Measurements from ENCODE around the gene TNNT2. TPM values are rescaled to one million over a fixed set of nuclear protein-coding genes. Genes with fewer than 3 reads are reported as not detected.
A peak's percentile ranks its signal among the peaks of the same experiment; 100 is the strongest.

The TNNT2 gene
- total RNA-seq, 1 experiment from 2014 or later: not detected

DNA sequence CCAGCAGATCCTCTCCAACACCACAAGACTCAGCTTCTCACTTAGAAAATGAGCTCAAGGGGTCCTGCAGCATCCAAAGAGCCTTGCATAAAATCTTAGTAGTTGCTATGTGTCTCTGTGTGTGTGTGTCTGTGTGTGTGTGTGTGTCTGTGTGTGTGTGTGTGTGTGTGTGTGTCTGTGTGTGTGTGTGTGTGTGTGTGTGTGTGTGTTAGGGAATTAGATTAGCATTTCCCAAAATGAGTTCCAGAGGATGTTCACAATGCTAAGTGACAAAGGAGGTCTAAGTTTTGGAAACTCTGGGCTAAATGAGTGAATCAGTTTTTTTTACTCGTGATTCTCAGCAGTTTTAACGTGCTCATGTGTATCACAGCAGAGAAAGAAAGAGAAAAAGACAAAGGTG lies 30.5 kb downstream of the TNNT2 start:
- CTCF ChIA-PET: interaction anchor here (0.6 to 1.7 kb wide), 9 partner anchors 12 to 393 kb away, joined by 3 to 10 read pairs (median 3); no protein-coding TSS in a partner anchor
- peaks cover 2% of the 10 kb centered on the region; the same call in 1 of the 2 replicates for H3K27me3 ChIP-seq (ENCODE audit: control insufficient read depth, insufficient read depth, low read length)
- in situ Hi-C loops (cut with HindIII; ENCODE audit: low pct_unique_long_range_greater_than_20kb, low sequenced_read_pairs) (no loop called here), intact Hi-C loops (cut with micrococcal nuclease; ENCODE audit: unreplicated experiment) (loop anchor here (5.0 kb wide), 1 partner anchor 95 kb away; no protein-coding TSS in a partner anchor)
- H3K9me3 ChIP-seq (ENCODE audit: control insufficient read depth, insufficient read depth, low read depth, low read length): no peaks in the 10 kb centered on the region
- POLR2A ChIA-PET: interaction anchor here (0.6 kb wide), 2 partner anchors 44 to 63 kb away, joined by 4 to 5 read pairs; no protein-coding TSS in a partner anchor
- BruUV-seq (replicated peaks): no TSS peak
- H3K4me1 ChIP-seq (ENCODE audit: control insufficient read depth, insufficient read depth, low read length): no peaks in the 10 kb centered on the region
- H3K36me3 ChIP-seq (ENCODE audit: control insufficient read depth, insufficient read depth, low read length): no peaks in the 10 kb centered on the region
- no peak overlapping the region for H3K27ac ChIP-seq (ENCODE audit: low read length)
- ATAC-seq (no peak), DNase-seq (ENCODE audit: low read depth, low spot score) (no peak)
- H3K4me3 ChIP-seq (ENCODE audit: low read depth in 2 of 2, low read length in 2 of 2): no peak overlapping the region
- TF ChIP-seq, protein P1, sequence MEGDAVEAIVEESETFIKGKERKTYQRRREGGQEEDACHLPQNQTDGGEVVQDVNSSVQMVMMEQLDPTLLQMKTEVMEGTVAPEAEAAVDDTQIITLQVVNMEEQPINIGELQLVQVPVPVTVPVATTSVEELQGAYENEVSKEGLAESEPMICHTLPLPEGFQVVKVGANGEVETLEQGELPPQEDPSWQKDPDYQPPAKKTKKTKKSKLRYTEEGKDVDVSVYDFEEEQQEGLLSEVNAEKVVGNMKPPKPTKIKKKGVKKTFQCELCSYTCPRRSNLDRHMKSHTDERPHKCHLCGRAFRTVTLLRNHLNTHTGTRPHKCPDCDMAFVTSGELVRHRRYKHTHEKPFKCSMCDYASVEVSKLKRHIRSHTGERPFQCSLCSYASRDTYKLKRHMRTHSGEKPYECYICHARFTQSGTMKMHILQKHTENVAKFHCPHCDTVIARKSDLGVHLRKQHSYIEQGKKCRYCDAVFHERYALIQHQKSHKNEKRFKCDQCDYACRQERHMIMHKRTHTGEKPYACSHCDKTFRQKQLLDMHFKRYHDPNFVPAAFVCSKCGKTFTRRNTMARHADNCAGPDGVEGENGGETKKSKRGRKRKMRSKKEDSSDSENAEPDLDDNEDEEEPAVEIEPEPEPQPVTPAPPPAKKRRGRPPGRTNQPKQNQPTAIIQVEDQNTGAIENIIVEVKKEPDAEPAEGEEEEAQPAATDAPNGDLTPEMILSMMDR (IDR thresholded peaks at IDR 0.05): peak; percentile 45; the same call in 1 of the 2 replicates
- TF ChIP-seq, protein P2, sequence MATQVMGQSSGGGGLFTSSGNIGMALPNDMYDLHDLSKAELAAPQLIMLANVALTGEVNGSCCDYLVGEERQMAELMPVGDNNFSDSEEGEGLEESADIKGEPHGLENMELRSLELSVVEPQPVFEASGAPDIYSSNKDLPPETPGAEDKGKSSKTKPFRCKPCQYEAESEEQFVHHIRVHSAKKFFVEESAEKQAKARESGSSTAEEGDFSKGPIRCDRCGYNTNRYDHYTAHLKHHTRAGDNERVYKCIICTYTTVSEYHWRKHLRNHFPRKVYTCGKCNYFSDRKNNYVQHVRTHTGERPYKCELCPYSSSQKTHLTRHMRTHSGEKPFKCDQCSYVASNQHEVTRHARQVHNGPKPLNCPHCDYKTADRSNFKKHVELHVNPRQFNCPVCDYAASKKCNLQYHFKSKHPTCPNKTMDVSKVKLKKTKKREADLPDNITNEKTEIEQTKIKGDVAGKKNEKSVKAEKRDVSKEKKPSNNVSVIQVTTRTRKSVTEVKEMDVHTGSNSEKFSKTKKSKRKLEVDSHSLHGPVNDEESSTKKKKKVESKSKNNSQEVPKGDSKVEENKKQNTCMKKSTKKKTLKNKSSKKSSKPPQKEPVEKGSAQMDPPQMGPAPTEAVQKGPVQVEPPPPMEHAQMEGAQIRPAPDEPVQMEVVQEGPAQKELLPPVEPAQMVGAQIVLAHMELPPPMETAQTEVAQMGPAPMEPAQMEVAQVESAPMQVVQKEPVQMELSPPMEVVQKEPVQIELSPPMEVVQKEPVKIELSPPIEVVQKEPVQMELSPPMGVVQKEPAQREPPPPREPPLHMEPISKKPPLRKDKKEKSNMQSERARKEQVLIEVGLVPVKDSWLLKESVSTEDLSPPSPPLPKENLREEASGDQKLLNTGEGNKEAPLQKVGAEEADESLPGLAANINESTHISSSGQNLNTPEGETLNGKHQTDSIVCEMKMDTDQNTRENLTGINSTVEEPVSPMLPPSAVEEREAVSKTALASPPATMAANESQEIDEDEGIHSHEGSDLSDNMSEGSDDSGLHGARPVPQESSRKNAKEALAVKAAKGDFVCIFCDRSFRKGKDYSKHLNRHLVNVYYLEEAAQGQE (IDR thresholded peaks at IDR 0.05; ENCODE audit: insufficient read depth in 1 of 2, low read depth in 2 of 2, low read length in 1 of 2): no peak

- peaks cover 5% of the 10 kb centered on the region; the same call in 1 of the 2 replicates for H3K27me3 ChIP-seq (ENCODE audit: control insufficient read depth, insufficient read depth, low read length)
- no peak overlapping the region for H3K27ac ChIP-seq (ENCODE audit: low read length)
- no peaks in the 10 kb centered on the region for H3K9me3 ChIP-seq (ENCODE audit: control insufficient read depth, insufficient read depth, low read depth, low read length)
- ChIA-PET POLR2A (interaction anchor here (0.6 kb wide), 2 partner anchors 45 to 63 kb away, joined by 4 to 5 read pairs; no protein-coding TSS in a partner anchor), CTCF (interaction anchor here (0.6 to 1.7 kb wide), 8 partner anchors 11 to 394 kb away, joined by 3 to 10 read pairs (median 3); no protein-coding TSS in a partner anchor)
- in situ Hi-C loops (cut with HindIII; ENCODE audit: low pct_unique_long_range_greater_than_20kb, low sequenced_read_pairs) (no loop called here), intact Hi-C loops (cut with micrococcal nuclease; ENCODE audit: unreplicated experiment) (loop anchor here (5.0 kb wide), 1 partner anchor 94 kb away; no protein-coding TSS in a partner anchor)
- DNase-seq (ENCODE audit: low read depth, low spot score) (no peak), ATAC-seq (peak; percentile 57; the same call in 1 of the 2 replicates)
- H3K4me3 ChIP-seq (ENCODE audit: low read depth in 2 of 2, low read length in 2 of 2): no peak overlapping the region
- TF ChIP-seq TCF7L2 (IDR thresholded peaks at IDR 0.05; ENCODE audit: low read depth, low read length): no peak
- TF ChIP-seq SIN3A (IDR thresholded peaks at IDR 0.05; ENCODE audit: borderline replicate concordance, insufficient read depth, low read depth, low read length): no peak
- TF ChIP-seq, protein P1 (IDR thresholded peaks at IDR 0.05): peak; percentile 78
- no peak for TF ChIP-seq POLR2AphosphoS5 (IDR thresholded peaks at IDR 0.05; ENCODE audit: low read depth, low read length)
- TF ChIP-seq, protein P2 (IDR thresholded peaks at IDR 0.05; ENCODE audit: insufficient read depth in 1 of 2, low read depth in 2 of 2, low read length in 1 of 2): no peak
- BruUV-seq (replicated peaks): no TSS peak
- H3K36me3 ChIP-seq (ENCODE audit: control insufficient read depth, insufficient read depth, low read length): no peaks in the 10 kb centered on the region
- no peaks in the 10 kb centered on the region for H3K4me1 ChIP-seq (ENCODE audit: control insufficient read depth, insufficient read depth, low read length)
Measured at GRCh38 chr1:201346337-201346939, 31.0 kb downstream of the TNNT2 start.

Measured in Panc1 (cell line).